CMK (cell line): ENCODE measurements around the gene CHMP5.

Experiments used
- DNase-seq: peaks from one replicate; pipeline ENCODE4 v3.0.0-alpha.2; 2010; ENCODE audit warnings: low read depth

CHMP5 gene

DNA sequence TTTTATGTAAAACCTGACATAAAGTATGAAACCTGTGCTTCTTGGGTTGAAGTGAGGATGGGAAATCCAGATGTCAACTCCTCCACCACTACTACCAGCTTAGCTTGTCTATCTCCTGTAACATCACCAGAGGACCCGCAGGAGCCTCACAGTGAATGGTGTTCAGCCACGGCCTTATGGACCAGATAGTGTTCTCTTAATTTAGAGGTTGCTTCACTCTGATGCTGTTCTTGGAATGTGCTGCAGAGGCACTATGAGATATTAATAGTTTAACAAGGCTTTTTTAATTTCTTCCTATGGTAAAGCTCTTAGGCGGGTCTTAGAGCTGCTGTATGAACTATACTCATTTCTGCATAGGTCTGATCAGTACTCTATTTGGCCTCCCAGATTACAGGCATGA, 53.4 kb downstream of the CHMP5 start:
- DNase-seq = no peak

- DNase-seq = no peak
Measured at GRCh38 chr9:33318781-33319180, 53.9 kb downstream of the CHMP5 start.

GRCh38 chr9:33320230-33320567, 55.4 kb downstream of the CHMP5 start:
- DNase-seq = no peak

- no peak for DNase-seq
Measured at GRCh38 chr9:33320568-33321261, 55.9 kb downstream of the CHMP5 start.

DNA sequence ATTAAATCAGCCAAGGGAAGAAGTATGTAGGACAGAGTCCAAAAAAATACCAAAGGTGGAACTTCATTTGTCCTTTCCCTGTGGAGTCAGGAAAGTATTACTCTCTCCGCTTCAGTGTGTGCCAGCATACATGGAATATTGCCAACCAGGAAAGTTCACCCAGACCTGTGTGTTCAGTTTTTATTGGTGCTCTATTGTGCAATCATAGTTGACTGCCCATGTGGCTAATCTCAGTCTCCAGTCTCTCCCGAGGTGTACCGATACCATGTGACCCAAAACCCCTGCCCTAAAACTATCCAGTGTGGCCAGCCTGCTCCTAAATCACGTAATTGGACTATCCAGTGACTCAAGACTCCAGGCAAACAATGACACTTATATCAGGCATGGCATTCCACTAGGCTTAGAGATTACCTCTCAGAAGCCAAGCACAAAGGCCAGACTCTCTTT, 64.3 kb downstream of the CHMP5 start:
- DNase-seq = no peak

- DNase-seq = no peak
Measured at GRCh38 chr9:33329979-33330378, 65.1 kb downstream of the CHMP5 start.

- no peak for DNase-seq
Measured at GRCh38 chr9:33331377-33331891, 66.6 kb downstream of the CHMP5 start.
